MCF 10A (cell line): Measurements from ENCODE around the gene ADAMTS16. TPM values are rescaled to one million over a fixed set of nuclear protein-coding genes. Genes with fewer than 3 reads are reported as not detected.
A peak's percentile ranks its signal among the peaks of the same experiment; 100 is the strongest.

Experiments used
- BruUV-seq: library from RNA; stranded (reverse); fragments of 400-500 nt; replicated peaks from 2 replicates; lab custom pipeline; 2021; lab: Mats Ljungman, UMichigan
- CTCF ChIA-PET: fragments of 300-600 bp; sonication (Branson Sonifier 250); formaldehyde crosslinking; extraction: SDS; loops from one replicate; lab custom pipeline; 2021; ENCODE audit warnings: antibody characterized with exemption, inconsistent platforms; lab: Yijun Ruan, JAX
- POLR2A ChIA-PET: fragments of 300-600, 350-650 bp; sonication (Branson Sonifier 250); formaldehyde crosslinking; extraction: SDS; loops from one replicate; lab custom pipeline; 2020; ENCODE audit warnings: antibody characterized with exemption, inconsistent platforms; lab: Yijun Ruan, JAX
- DNase-seq: peaks from one replicate; pipeline ENCODE4 v3.0.0-alpha.2; 2018; ENCODE audit not compliant: unreplicated experiment
- H3K27ac Mint-ChIP-seq: one replicate; pipeline ENCODE4 v1.8.0; 2022; ENCODE audit warnings: mild to moderate bottlenecking, low read depth, mixed read lengths; ENCODE audit not compliant: unreplicated experiment
- H3K27me3 Mint-ChIP-seq: one replicate; pipeline ENCODE4 v1.8.0; 2022; ENCODE audit warnings: mixed read lengths; ENCODE audit not compliant: insufficient read depth, unreplicated experiment
- H3K36me3 Mint-ChIP-seq: one replicate; pipeline ENCODE4 v1.8.0; 2022; ENCODE audit warnings: mild to moderate bottlenecking, moderate library complexity, mixed read lengths; ENCODE audit not compliant: insufficient read depth, unreplicated experiment
- H3K4me1 Mint-ChIP-seq: one replicate; pipeline ENCODE4 v1.8.0; 2022; ENCODE audit warnings: mixed read lengths; ENCODE audit not compliant: insufficient read depth, unreplicated experiment
- H3K4me3 Mint-ChIP-seq: one replicate; pipeline ENCODE4 v1.8.0; 2022; ENCODE audit warnings: mild to moderate bottlenecking, moderate library complexity, mixed read lengths; ENCODE audit not compliant: unreplicated experiment
- H3K9me3 Mint-ChIP-seq: one replicate; pipeline ENCODE4 v1.8.0; 2022; ENCODE audit warnings: mixed read lengths; ENCODE audit not compliant: unreplicated experiment
- intact Hi-C: fragments of 100-400 bp; cut with micrococcal nuclease; formaldehyde crosslinking; loops from 2 replicates; pipeline ENCODE4 v1.14.1; 2022
- total RNA-seq: library from RNA; stranded (reverse); gene quantifications from 2 replicates; pipeline ENCODE4 v1.2.3, GENCODE V29; 2022
- TF ChIP-seq, protein P1 (sequence below): fragments of 200-600 bp; IDR thresholded peaks from one replicate; pipeline ENCODE4 v1.8.0; 2022; ENCODE audit warnings: antibody characterized with exemption, mild to moderate bottlenecking; ENCODE audit not compliant: unreplicated experiment

ADAMTS16 gene
- total RNA-seq, 1 experiment from 2014 or later, result not detected

- CTCF ChIA-PET, result interaction anchor here (0.6 to 1.6 kb wide), 3 partner anchors 7 to 465 kb away, joined by 3 to 4 read pairs (median 3); no protein-coding TSS in a partner anchor
- H3K4me1 Mint-ChIP-seq, result peaks cover 35% of the 10 kb centered on the region
- H3K4me3 Mint-ChIP-seq, result no peak overlapping the region
- intact Hi-C loops, result loop anchor here (2.0 to 5.0 kb wide), 3 partner anchors 69 to 463 kb away; no protein-coding TSS in a partner anchor
- DNase-seq, result peak; percentile 67
- H3K27ac Mint-ChIP-seq, result no peak overlapping the region
- H3K36me3 Mint-ChIP-seq, result no peaks in the 10 kb centered on the region
- H3K9me3 Mint-ChIP-seq, result no peaks in the 10 kb centered on the region
- no TSS peak for BruUV-seq
- no peaks in the 10 kb centered on the region for H3K27me3 Mint-ChIP-seq
- TF ChIP-seq, protein P1, sequence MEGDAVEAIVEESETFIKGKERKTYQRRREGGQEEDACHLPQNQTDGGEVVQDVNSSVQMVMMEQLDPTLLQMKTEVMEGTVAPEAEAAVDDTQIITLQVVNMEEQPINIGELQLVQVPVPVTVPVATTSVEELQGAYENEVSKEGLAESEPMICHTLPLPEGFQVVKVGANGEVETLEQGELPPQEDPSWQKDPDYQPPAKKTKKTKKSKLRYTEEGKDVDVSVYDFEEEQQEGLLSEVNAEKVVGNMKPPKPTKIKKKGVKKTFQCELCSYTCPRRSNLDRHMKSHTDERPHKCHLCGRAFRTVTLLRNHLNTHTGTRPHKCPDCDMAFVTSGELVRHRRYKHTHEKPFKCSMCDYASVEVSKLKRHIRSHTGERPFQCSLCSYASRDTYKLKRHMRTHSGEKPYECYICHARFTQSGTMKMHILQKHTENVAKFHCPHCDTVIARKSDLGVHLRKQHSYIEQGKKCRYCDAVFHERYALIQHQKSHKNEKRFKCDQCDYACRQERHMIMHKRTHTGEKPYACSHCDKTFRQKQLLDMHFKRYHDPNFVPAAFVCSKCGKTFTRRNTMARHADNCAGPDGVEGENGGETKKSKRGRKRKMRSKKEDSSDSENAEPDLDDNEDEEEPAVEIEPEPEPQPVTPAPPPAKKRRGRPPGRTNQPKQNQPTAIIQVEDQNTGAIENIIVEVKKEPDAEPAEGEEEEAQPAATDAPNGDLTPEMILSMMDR, result no peak
- POLR2A ChIA-PET, result no interaction called here
Observed at GRCh38 chr5:5341531-5342292, 201.6 kb downstream of the ADAMTS16 start.

GRCh38 chr5:5342784-5343183 is 202.7 kb downstream of the ADAMTS16 start:
- CTCF ChIA-PET, result interaction anchor here (0.9 kb wide), 1 partner anchor 79 kb away, joined by 3 read pairs; no protein-coding TSS in a partner anchor
- Mint-ChIP-seq H3K9me3 (no peaks in the 10 kb centered on the region), H3K27me3 (no peaks in the 10 kb centered on the region), H3K4me3 (no peak overlapping the region), H3K36me3 (no peaks in the 10 kb centered on the region), H3K4me1 (peaks cover 35% of the 10 kb centered on the region), H3K27ac (no peak overlapping the region)
- intact Hi-C loops, result loop anchor here (5.0 kb wide), 1 partner anchor 70 kb away; no protein-coding TSS in a partner anchor
- BruUV-seq, result no TSS peak
- TF ChIP-seq, protein P1, result no peak
- peak; percentile 36 for DNase-seq
- POLR2A ChIA-PET, result interaction anchor here (0.6 kb wide), 1 partner anchor 42 kb away, joined by 4 read pairs; no protein-coding TSS in a partner anchor

DNA sequence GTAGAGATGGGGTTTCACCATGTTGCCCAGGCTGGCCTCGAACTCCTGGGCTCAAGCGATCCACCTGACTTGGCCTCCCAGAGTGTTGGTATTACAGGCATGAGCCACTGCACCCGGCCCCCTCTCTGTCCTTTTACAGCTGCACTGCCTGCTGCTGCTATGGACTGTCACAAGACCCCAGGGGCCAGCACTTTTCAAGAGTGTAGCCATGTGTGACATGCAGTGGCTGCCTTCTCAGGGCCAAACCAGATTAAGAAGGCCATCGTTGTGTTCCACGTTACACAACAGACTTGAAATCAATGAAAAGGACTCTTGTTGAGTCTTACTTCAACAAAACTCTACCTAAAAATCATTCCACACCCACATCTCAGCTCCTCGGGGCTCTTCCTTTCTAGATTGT is 203.4 kb downstream of the ADAMTS16 start:
- no TSS peak for BruUV-seq
- H3K4me3 Mint-ChIP-seq, result no peak overlapping the region
- H3K9me3 Mint-ChIP-seq, result no peaks in the 10 kb centered on the region
- H3K27ac Mint-ChIP-seq, result no peak overlapping the region
- H3K36me3 Mint-ChIP-seq, result no peaks in the 10 kb centered on the region
- CTCF ChIA-PET, result interaction anchor here (0.6 to 1.6 kb wide), 5 partner anchors 9 to 464 kb away, joined by 3 to 5 read pairs (median 3); no protein-coding TSS in a partner anchor
- no peaks in the 10 kb centered on the region for H3K27me3 Mint-ChIP-seq
- DNase-seq, result no peak
- TF ChIP-seq, protein P1, result no peak
- intact Hi-C loops, result loop anchor here (5.0 kb wide), 1 partner anchor 71 kb away; no protein-coding TSS in a partner anchor
- POLR2A ChIA-PET, result no interaction called here
- H3K4me1 Mint-ChIP-seq, result peaks cover 35% of the 10 kb centered on the region

DNA sequence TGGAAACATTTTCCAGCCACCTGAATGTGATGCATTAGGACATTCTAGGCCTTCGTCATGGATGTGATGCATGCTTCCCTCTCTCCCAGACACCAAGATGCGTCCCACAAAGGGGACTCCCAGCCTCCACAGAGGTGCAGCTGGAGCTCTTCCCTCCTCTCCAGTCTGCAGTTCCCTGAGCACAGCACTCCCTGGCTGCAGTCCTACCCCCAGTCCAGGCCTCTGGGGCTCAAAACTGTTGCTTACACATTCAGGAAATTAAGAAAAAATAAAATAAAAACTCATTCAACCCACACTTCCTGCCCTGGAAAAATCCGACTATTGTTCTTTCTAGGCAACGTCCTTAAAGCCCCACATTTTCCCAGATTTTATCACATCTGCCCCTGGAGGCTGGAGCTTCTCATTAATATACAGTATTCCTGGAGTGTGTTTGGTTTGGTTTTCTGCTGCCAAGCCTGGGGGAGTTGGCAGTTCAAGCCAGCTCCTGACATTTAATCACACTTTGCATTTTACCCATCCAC is 204.0 kb downstream of the ADAMTS16 start:
- Mint-ChIP-seq H3K27ac (no peak overlapping the region), H3K27me3 (no peaks in the 10 kb centered on the region), H3K9me3 (no peaks in the 10 kb centered on the region), H3K4me3 (no peak overlapping the region), H3K4me1 (peaks cover 35% of the 10 kb centered on the region), H3K36me3 (no peaks in the 10 kb centered on the region)
- BruUV-seq, result no TSS peak
- TF ChIP-seq, protein P1, result no peak
- intact Hi-C loops, result loop anchor here (2.0 to 5.0 kb wide), 2 partner anchors 72 to 203 kb away; partner anchors contain the start of gene ADAMTS16
- CTCF ChIA-PET, result interaction anchor here (0.6 to 1.6 kb wide), 4 partner anchors 10 to 464 kb away, joined by 3 to 5 read pairs (median 4); no protein-coding TSS in a partner anchor
- POLR2A ChIA-PET, result no interaction called here
- no peak for DNase-seq
